OCI-LY1 (cell line): Measurements from ENCODE around the gene USP44.

Source experiments
- H2AFZ ChIP-seq: fragments of 200-600 bp; sonication (generic), shearing (Covaris generic); 2 replicates; pipeline ENCODE4 v1.6.0; 2014; ENCODE audit warnings: antibody characterized with exemption, mild to moderate bottlenecking, low read length
- H3F3A ChIP-seq: fragments of 200-600 bp; sonication (generic), shearing (Covaris generic); 2 replicates; pipeline ENCODE4 v1.6.0; 2014; ENCODE audit warnings: mild to moderate bottlenecking, antibody characterized with exemption, low read length, moderate library complexity; ENCODE audit not compliant: insufficient read depth
- H3K27ac ChIP-seq: fragments of 200-600 bp; sonication (generic); 2 replicates; pipeline ENCODE4 v1.5.1; 2014; ENCODE audit warnings: low read length, mixed run types, mild to moderate bottlenecking, low read depth; ENCODE audit not compliant: poor library complexity, severe bottlenecking
- H3K27me3 ChIP-seq: fragments of 200-600 bp; sonication (generic); 2 replicates; pipeline ENCODE4 v1.6.0; 2014; ENCODE audit warnings: antibody characterized with exemption, mild to moderate bottlenecking, low read length, moderate library complexity; ENCODE audit not compliant: insufficient read depth
- H3K36me3 ChIP-seq: fragments of 200-600 bp; sonication (generic); 2 replicates; pipeline ENCODE4 v1.6.1; 2014; ENCODE audit warnings: mild to moderate bottlenecking, antibody characterized with exemption, low read length, moderate library complexity, mixed read lengths; ENCODE audit not compliant: insufficient read depth
- H3K4me1 ChIP-seq: fragments of 200-600 bp; sonication (generic); 2 replicates; pipeline ENCODE4 v1.5.1; 2014; ENCODE audit warnings: mild to moderate bottlenecking, low read length, moderate library complexity; ENCODE audit not compliant: insufficient read depth, severe bottlenecking
- H3K4me2 ChIP-seq: fragments of 200-600 bp; sonication (generic), shearing (Covaris generic); 2 replicates; pipeline ENCODE4 v1.6.1; 2014; ENCODE audit warnings: low read length
- H3K4me3 ChIP-seq: fragments of 200-600 bp; sonication (generic); 2 replicates; pipeline ENCODE4 v1.5.1; 2014; ENCODE audit warnings: low read length, low read depth, mild to moderate bottlenecking, mixed read lengths; ENCODE audit not compliant: poor library complexity, severe bottlenecking
- H3K79me2 ChIP-seq: fragments of 200-600 bp; shearing (Covaris generic); 2 replicates; pipeline ENCODE4 v1.6.1; 2016; ENCODE audit warnings: mixed run types, low read length, mixed read lengths; ENCODE audit not compliant: insufficient read depth
- H3K9ac ChIP-seq: fragments of 200-600 bp; sonication (generic), shearing (Covaris generic); 2 replicates; pipeline ENCODE4 v1.6.1; 2014; ENCODE audit warnings: mild to moderate bottlenecking, low read length, mixed read lengths
- H3K9me2 ChIP-seq: fragments of 200-600 bp; sonication (generic), shearing (Covaris generic); 2 replicates; pipeline ENCODE4 v1.6.1; 2014; ENCODE audit warnings: low read depth, mild to moderate bottlenecking, low read length, mixed read lengths
- H3K9me3 ChIP-seq: fragments of 200-600 bp; shearing (Covaris generic); 2 replicates; pipeline ENCODE4 v1.6.1; 2014; ENCODE audit warnings: low read length, mixed read lengths
- H4K20me1 ChIP-seq: fragments of 200-600 bp; sonication (generic), shearing (Covaris generic); 2 replicates; pipeline ENCODE4 v1.6.0; 2016; ENCODE audit warnings: mild to moderate bottlenecking, low read length; ENCODE audit not compliant: insufficient read depth
- CTCF ChIP-seq: fragments of 200-600 bp; sonication (generic), shearing (Covaris generic); IDR thresholded peaks from 2 replicates; pipeline ENCODE4 v1.5.1; 2017; ENCODE audit warnings: mild to moderate bottlenecking, antibody characterized with exemption, low read length, moderate library complexity, mixed read lengths
- EZH2 ChIP-seq: fragments of 200-600 bp; sonication (generic), shearing (Covaris generic); IDR thresholded peaks from 2 replicates; pipeline ENCODE4 v1.8.0; 2017; ENCODE audit warnings: borderline replicate concordance, mixed run types, mild to moderate bottlenecking, antibody characterized with exemption, low read length, moderate library complexity, mixed read lengths

Gene USP44

GRCh38 chr12:95577820-95578219, 26.5 kb upstream of the USP44 start:
- no peaks in the 10 kb centered on the region for H3K27me3 ChIP-seq
- H3K9ac ChIP-seq = no peak overlapping the region
- H3K4me2 ChIP-seq = no peak overlapping the region
- H3K79me2 ChIP-seq = no peaks in the 10 kb centered on the region
- H3K27ac ChIP-seq = no peak overlapping the region
- H2AFZ ChIP-seq = no peak overlapping the region
- no peak for TF ChIP-seq EZH2
- TF ChIP-seq CTCF = no peak
- no peaks in the 10 kb centered on the region for H3K9me3 ChIP-seq
- H3F3A ChIP-seq = no peaks in the 10 kb centered on the region
- no peaks in the 10 kb centered on the region for H4K20me1 ChIP-seq
- H3K4me3 ChIP-seq = no peak overlapping the region
- no peaks in the 10 kb centered on the region for H3K4me1 ChIP-seq
- H3K9me2 ChIP-seq = no peaks in the 10 kb centered on the region
- no peaks in the 10 kb centered on the region for H3K36me3 ChIP-seq

GRCh38 chr12:95574799-95575452, 23.6 kb upstream of the USP44 start:
- Histone ChIP-seq H3K9me2 (no peaks in the 10 kb centered on the region), H2AFZ (no peak overlapping the region), H4K20me1 (no peaks in the 10 kb centered on the region), H3K27ac (no peak overlapping the region), H3K36me3 (no peaks in the 10 kb centered on the region), H3K79me2 (no peaks in the 10 kb centered on the region), H3F3A (no peaks in the 10 kb centered on the region), H3K9me3 (no peaks in the 10 kb centered on the region), H3K4me1 (peaks cover 13% of the 10 kb centered on the region), H3K4me3 (no peak overlapping the region), H3K9ac (no peak overlapping the region), H3K27me3 (no peaks in the 10 kb centered on the region), H3K4me2 (no peak overlapping the region)
- TF ChIP-seq EZH2 (no peak), CTCF (peak; percentile 48; the same call in 1 of the 2 replicates)

DNA sequence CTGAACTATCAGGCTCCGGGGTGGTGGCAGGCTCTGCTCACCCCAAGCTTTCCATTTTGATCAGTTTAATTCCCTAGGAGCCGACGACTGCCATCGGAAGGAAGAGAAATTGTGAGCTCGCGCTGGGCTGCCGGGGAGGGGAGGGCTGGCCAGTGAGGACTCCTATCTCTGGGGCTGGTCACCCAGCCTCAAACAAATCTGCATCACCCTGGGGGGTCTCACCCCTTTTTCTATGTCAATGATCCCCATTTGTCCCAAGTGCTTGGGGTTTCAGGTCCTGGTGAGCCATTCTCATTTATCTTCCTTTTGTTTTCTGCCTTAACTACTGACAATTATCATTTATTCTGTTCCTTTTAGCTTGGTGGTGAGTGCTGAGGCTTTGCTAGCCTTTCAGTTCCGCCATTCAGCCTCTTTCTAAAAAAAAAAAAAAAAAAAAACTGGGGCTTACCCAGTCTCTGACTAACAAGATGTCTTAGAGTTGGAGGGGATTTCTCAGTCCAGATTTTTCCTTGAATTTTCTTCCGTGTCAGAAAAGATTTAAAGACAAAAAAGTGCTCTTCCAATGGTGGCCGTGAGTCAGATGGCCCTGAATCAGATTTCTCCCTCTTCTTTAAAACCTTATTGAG, 22.8 kb upstream of the USP44 start:
- Histone ChIP-seq H3K36me3 (no peaks in the 10 kb centered on the region), H3K9ac (no peak overlapping the region), H3K4me2 (no peak overlapping the region), H3K27ac (no peak overlapping the region), H4K20me1 (no peaks in the 10 kb centered on the region), H3K4me1 (peaks cover 13% of the 10 kb centered on the region), H3K9me2 (no peaks in the 10 kb centered on the region), H3K4me3 (no peak overlapping the region), H3K9me3 (no peaks in the 10 kb centered on the region), H3K27me3 (no peaks in the 10 kb centered on the region), H2AFZ (no peak overlapping the region), H3K79me2 (no peaks in the 10 kb centered on the region), H3F3A (no peaks in the 10 kb centered on the region)
- TF ChIP-seq EZH2 (no peak), CTCF (no peak)
